SK-N-SH (cell line): ENCODE measurements around the gene SLC44A2. TPM values are rescaled to one million over a fixed set of nuclear protein-coding genes. Genes with fewer than 3 reads are reported as not detected.

Source experiments
- CTCF ChIA-PET: fragments of 300-600, 350-600 bp; formaldehyde crosslinking; extraction: SDS; loops from one replicate; lab custom pipeline; 2021; lab: Yijun Ruan, JAX
- POLR2A ChIA-PET: fragments of 350-600 bp; sonication (Branson Sonifier 250); formaldehyde crosslinking; extraction: SDS; loops from one replicate; lab custom pipeline; 2020; ENCODE audit warnings: antibody characterized with exemption, inconsistent platforms; lab: Yijun Ruan, JAX
- DNase-seq: peaks from one replicate; pipeline ENCODE4 v3.0.0; 2012
- H2AFZ ChIP-seq: fragments of 200-600 bp; sonication (generic); 2 replicates; pipeline ENCODE4 v1.8.1; 2016; ENCODE audit warnings: antibody characterized with exemption, mild to moderate bottlenecking, low read depth
- H3F3A ChIP-seq: fragments of 200-600 bp; sonication (generic); replicated peaks from 2 replicates; pipeline ENCODE3; 2016; ENCODE audit warnings: antibody characterized with exemption, mild to moderate bottlenecking; ENCODE audit not compliant: insufficient read depth
- H3K27ac ChIP-seq, 2 experiments: fragments of 200-500 bp in 1 of 2; fragments of 200-600 bp in 1 of 2; sonication (Bioruptor generic) in 1 of 2; sonication (generic), shearing (Covaris generic) in 1 of 2; 2 replicates each; pipeline versions ENCODE4 v1.5.1 to v1.6.1; 2014 to 2016; ENCODE audit warnings: low read depth in 2 of 2, inconsistent platforms in 1 of 2, low read length in 1 of 2, mild to moderate bottlenecking in 1 of 2, mixed read lengths in 1 of 2
- H3K27me3 ChIP-seq: fragments of 200-600 bp; sonication (generic), shearing (Covaris generic); 2 replicates; pipeline ENCODE4 v1.6.1; 2016; ENCODE audit warnings: mixed run types; ENCODE audit not compliant: insufficient read depth
- H3K36me3 ChIP-seq, 2 experiments: fragments of 200-500 bp in 1 of 2; fragments of 200-600 bp in 1 of 2; sonication (Bioruptor generic) in 1 of 2; sonication (generic) in 1 of 2; replicated peaks in 1 of 2; 2 replicates each; pipeline versions ENCODE3 to v1.5.1; 2014 to 2016; ENCODE audit warnings: low read length in 1 of 2, mild to moderate bottlenecking in 1 of 2; ENCODE audit not compliant: insufficient read depth in 2 of 2, control insufficient read depth in 1 of 2
- H3K4me1 ChIP-seq, 2 experiments: fragments of 200-500 bp in 1 of 2; fragments of 200-600 bp in 1 of 2; sonication (Bioruptor generic) in 1 of 2; sonication (generic), shearing (Covaris generic) in 1 of 2; 2 replicates each; pipeline versions ENCODE4 v1.5.1 to v1.6.1; 2014 to 2016; ENCODE audit warnings: low read depth in 1 of 2, low read length in 1 of 2, mixed run types in 1 of 2; ENCODE audit not compliant: insufficient read depth in 2 of 2, control insufficient read depth in 1 of 2
- H3K4me2 ChIP-seq: fragments of 200-600 bp; sonication (generic), shearing (Covaris generic); 2 replicates; pipeline ENCODE4 v1.6.1; 2017; ENCODE audit warnings: mixed run types
- H3K4me3 ChIP-seq, 2 experiments: fragments of 200-500 bp in 1 of 2; fragments of 200-600 bp in 1 of 2; sonication (Bioruptor generic) in 1 of 2; sonication (generic), shearing (Covaris generic) in 1 of 2; 2 replicates each; pipeline versions ENCODE4 v1.5.1 to v1.8.1; 2014 to 2016; ENCODE audit warnings: low read depth in 2 of 2, inconsistent platforms in 1 of 2, low read length in 1 of 2, mild to moderate bottlenecking in 1 of 2, mixed read lengths in 1 of 2, moderate library complexity in 1 of 2
- H3K79me2 ChIP-seq: fragments of 200-600 bp; sonication (generic); 2 replicates; pipeline ENCODE4 v1.8.1; 2017; ENCODE audit warnings: mild to moderate bottlenecking; ENCODE audit not compliant: insufficient read depth
- H3K9ac ChIP-seq: fragments of 200-600 bp; sonication (generic); 2 replicates; pipeline ENCODE4 v1.6.1; 2017; ENCODE audit warnings: mixed run types
- H3K9me2 ChIP-seq: fragments of 200-600 bp; sonication (generic); 2 replicates; pipeline ENCODE4 v1.6.1; 2017; ENCODE audit warnings: mixed run types
- H3K9me3 ChIP-seq: fragments of 200-600 bp; sonication (generic); 2 replicates; pipeline ENCODE4 v1.6.1; 2017; ENCODE audit warnings: mixed run types, mild to moderate bottlenecking, moderate library complexity
- H4K20me1 ChIP-seq: fragments of 200-600 bp; sonication (generic); 2 replicates; pipeline ENCODE4 v1.6.1; 2017; ENCODE audit warnings: mild to moderate bottlenecking, mixed run types; ENCODE audit not compliant: insufficient read depth
- CTCF ChIP-seq: fragments of 200-600 bp; sonication (generic); IDR thresholded peaks from 2 replicates; pipeline ENCODE4 v1.6.1; 2017; ENCODE audit warnings: antibody characterized with exemption, mild to moderate bottlenecking, moderate library complexity
- ELF1 ChIP-seq: IDR thresholded peaks from 2 replicates; pipeline ENCODE4 v1.4.0; 2012
- FOXJ3 ChIP-seq: sonication (generic); formaldehyde crosslinking; IDR thresholded peaks from 2 replicates; pipeline ENCODE4 v1.5.1; 2020; ENCODE audit warnings: mild to moderate bottlenecking, missing genetic modification reagents
- FOXM1 ChIP-seq: IDR thresholded peaks from 2 replicates; pipeline ENCODE4 v1.4.0; 2012; ENCODE audit warnings: low read depth, mild to moderate bottlenecking
- MXI1 ChIP-seq: IDR thresholded peaks from 2 replicates; pipeline ENCODE4 v1.6.1; 2012; ENCODE audit warnings: mild to moderate bottlenecking, low read depth, low read length, improper control_type of control experiment
- PBX3 ChIP-seq: IDR thresholded peaks from 2 replicates; pipeline ENCODE4; 2012
- RAD21 ChIP-seq: IDR thresholded peaks from 2 replicates; pipeline ENCODE4 v1.6.1; 2012; ENCODE audit warnings: mild to moderate bottlenecking, low read length
- RFX5 ChIP-seq: IDR thresholded peaks from 2 replicates; pipeline ENCODE4 v1.6.1; 2012; ENCODE audit warnings: mild to moderate bottlenecking, improper control_type of control experiment, low read length
- SIN3A ChIP-seq: IDR thresholded peaks from 2 replicates; pipeline ENCODE4 v1.6.1; 2012; ENCODE audit warnings: low read depth, mild to moderate bottlenecking, low read length, moderate library complexity, borderline replicate concordance
- SMC3 ChIP-seq: IDR thresholded peaks from 2 replicates; pipeline ENCODE4 v1.6.1; 2012; ENCODE audit warnings: low read depth, low read length, improper control_type of control experiment
- ZBTB33 ChIP-seq: IDR thresholded peaks from 2 replicates; pipeline ENCODE4 v1.4.0; 2012; ENCODE audit warnings: low read depth, borderline replicate concordance
- WGBS: methylation state at CpG from one replicate; pipeline ENCODE4 v1.1.6; 2017; ENCODE audit warnings: low lambda C conversion rate; 5-methylcytosine and 5-hydroxymethylcytosine counted together
- polyA plus RNA-seq, 3 experiments: library from polyadenylated mRNA; depleted of rRNA; stranded (reverse); fragments of >200 nt; gene quantifications; 2 replicates each; pipeline ENCODE4 v1.2.3, GENCODE V29; 2012

SLC44A2 gene
- polyA plus RNA-seq, 1 of the 3 experiments (the other 2 are of a cell fraction) = 61.4 TPM

- no peak overlapping the region; a peak in 1 of 4 replicates for H3K4me3 ChIP-seq
- TF ChIP-seq MXI1 = peak; percentile 40; the same call in 1 of the 2 replicates
- peak; percentile 85 for TF ChIP-seq RAD21
- no peak for TF ChIP-seq ZBTB33
- peak; percentile 93 for TF ChIP-seq CTCF
- peak; percentile 44 for TF ChIP-seq PBX3
- no peak for TF ChIP-seq RFX5
- no peak for TF ChIP-seq FOXM1
- no peak for TF ChIP-seq FOXJ3
- TF ChIP-seq ELF1 = no peak
- peak; percentile 97 for TF ChIP-seq SMC3
- TF ChIP-seq SIN3A = no peak
- TF ChIP-seq, all 33 proteins: peak for 5
- H3K9me2 ChIP-seq = no peaks in the 10 kb centered on the region
- POLR2A ChIA-PET = interaction anchor here (0.9 to 2.4 kb wide), 3 partner anchors 15 to 64 kb away, joined by 3 to 7 read pairs (median 4); no protein-coding TSS in a partner anchor
- peaks cover 10 to 14% of the 10 kb centered on the region in 2 experiments; a peak in 3 of 4 replicates for H3K4me1 ChIP-seq
- H4K20me1 ChIP-seq = no peaks in the 10 kb centered on the region
- 21% methylated on average over 11 of the region's 14 CpGs for WGBS
- no peaks in the 10 kb centered on the region for H3K27me3 ChIP-seq
- H3K4me2 ChIP-seq = no peak overlapping the region; the same call in 1 of the 2 replicates
- H3F3A ChIP-seq = peaks cover 9% of the 10 kb centered on the region
- peak overlapping the region; percentile 26 to 51; a peak in 3 of 4 replicates for H3K27ac ChIP-seq
- H3K9ac ChIP-seq = no peak overlapping the region
- H3K9me3 ChIP-seq = no peaks in the 10 kb centered on the region
- no peaks in the 10 kb centered on the region for H3K79me2 ChIP-seq
- peaks cover 0 to 4% of the 10 kb centered on the region in 2 experiments for H3K36me3 ChIP-seq
- no peak overlapping the region for H2AFZ ChIP-seq
- CTCF ChIA-PET = interaction anchor here (0.5 to 15.7 kb wide), 37 partner anchors 9 to 241 kb away, joined by 3 to 330 read pairs (median 5); partner anchors contain the start of genes QTRT1 and SLC44A2
- DNase-seq = peak; percentile 93
Measured at GRCh38 chr19:10644260-10645007, 19.1 kb downstream of the SLC44A2 start.
